HepG2 (cell line): ENCODE data around the gene FBF1. TPM values are rescaled to one million over a fixed set of nuclear protein-coding genes. Genes with fewer than 3 reads are reported as not detected.

Experiments used
- CBX5 ChIP-seq: sonication (generic); formaldehyde crosslinking; IDR thresholded peaks from 2 replicates; pipeline ENCODE4 v1.4.0; 2020; ENCODE audit warnings: missing genetic modification reagents, borderline replicate concordance
- KAT2B ChIP-seq: fragments of 150-350 bp; IDR thresholded peaks from 2 replicates; pipeline ENCODE4 v1.6.1; 2014; ENCODE audit warnings: low read depth, low read length, borderline replicate concordance
- PRMT3 ChIP-seq: sonication (generic); formaldehyde crosslinking; IDR thresholded peaks from 2 replicates; pipeline ENCODE4 v1.8.1; 2022; ENCODE audit warnings: low read depth, mild to moderate bottlenecking, moderate library complexity, missing genetic modification reagents, borderline replicate concordance
- TAF1 ChIP-seq: sonication (generic); formaldehyde crosslinking; IDR thresholded peaks from 2 replicates; pipeline ENCODE4 v1.4.0; 2020; ENCODE audit warnings: missing genetic modification reagents
- ZBTB8A ChIP-seq: sonication (generic); formaldehyde crosslinking; IDR thresholded peaks from 2 replicates; pipeline ENCODE4 v1.4.0; 2020; ENCODE audit warnings: mild to moderate bottlenecking, low read depth, missing genetic modification reagents, borderline replicate concordance
- ZNF326 ChIP-seq: sonication (generic); formaldehyde crosslinking; IDR thresholded peaks from 2 replicates; pipeline ENCODE4 v1.4.0; 2020; ENCODE audit warnings: missing genetic modification reagents, borderline replicate concordance
- ZNF441 ChIP-seq: sonication (generic); formaldehyde crosslinking; IDR thresholded peaks from 2 replicates; pipeline ENCODE4 v1.7.0; 2021; ENCODE audit warnings: missing genetic modification reagents, borderline replicate concordance
- ZNF672 ChIP-seq: sonication (generic); formaldehyde crosslinking; IDR thresholded peaks from 2 replicates; pipeline ENCODE4 v1.8.1; 2022; ENCODE audit warnings: missing genetic modification reagents
- polyA plus RNA-seq, 8 experiments: library from polyadenylated mRNA; depleted of rRNA in 3 of 8; stranded (reverse) in 7 of 8; unstranded in 1 of 8; fragments of >200 nt; fragmentation: Illumina TruSeq in 4 of 8; extraction: Trizol in 4 of 8; gene quantifications; 2 replicates each; pipeline versions ENCODE4 v1.2.1 to v1.2.3, GENCODE V29; 2011 to 2016; ENCODE audit warnings: low read depth in 4 of 8, missing spikeins in 1 of 8, mixed read lengths in 1 of 8; ENCODE audit not compliant: insufficient read depth in 1 of 8
- total RNA-seq, 5 experiments: library from RNA; depleted of rRNA; stranded (reverse); fragments of >200 nt; fragmentation: Illumina TruSeq; extraction: Trizol; gene quantifications; 2 replicates each; pipeline ENCODE4 v1.2.3, GENCODE V29; 2016; ENCODE audit warnings: low read depth in 1 of 5
- TF ChIP-seq, protein P1 (sequence below): IDR thresholded peaks from 2 replicates; pipeline ENCODE4 v1.6.1; 2016; ENCODE audit warnings: mild to moderate bottlenecking, missing biosample characterization, missing genetic modification reagents
- TF ChIP-seq, protein P2 (sequence below): sonication (generic); formaldehyde crosslinking; IDR thresholded peaks from 2 replicates; pipeline ENCODE4 v1.8.0; 2022; ENCODE audit warnings: mild to moderate bottlenecking, missing genetic modification reagents, borderline replicate concordance
- TF ChIP-seq, protein P3 (sequence below): sonication (generic); formaldehyde crosslinking; IDR thresholded peaks from one replicate; pipeline ENCODE4 v1.5.1; 2020; ENCODE audit warnings: mild to moderate bottlenecking, missing genetic modification reagents; ENCODE audit errors: not compliant biosample characterization
- TF ChIP-seq, protein P4 (sequence below): sonication (generic); formaldehyde crosslinking; IDR thresholded peaks from 2 replicates; pipeline ENCODE4 v1.8.1; 2023; ENCODE audit warnings: mild to moderate bottlenecking, moderate library complexity, missing genetic modification reagents
- TF ChIP-seq, protein P5 (sequence below): IDR thresholded peaks from 2 replicates; pipeline ENCODE4 v1.6.1; 2016; ENCODE audit warnings: missing genetic modification reagents, missing compliant biosample characterization

Gene FBF1
- total and polyA plus RNA-seq, 2 of the 13 experiments (the other 11 are each of a cell fraction or from before 2014, with no cell fraction given), result 2.4 to 8.1 TPM

DNA sequence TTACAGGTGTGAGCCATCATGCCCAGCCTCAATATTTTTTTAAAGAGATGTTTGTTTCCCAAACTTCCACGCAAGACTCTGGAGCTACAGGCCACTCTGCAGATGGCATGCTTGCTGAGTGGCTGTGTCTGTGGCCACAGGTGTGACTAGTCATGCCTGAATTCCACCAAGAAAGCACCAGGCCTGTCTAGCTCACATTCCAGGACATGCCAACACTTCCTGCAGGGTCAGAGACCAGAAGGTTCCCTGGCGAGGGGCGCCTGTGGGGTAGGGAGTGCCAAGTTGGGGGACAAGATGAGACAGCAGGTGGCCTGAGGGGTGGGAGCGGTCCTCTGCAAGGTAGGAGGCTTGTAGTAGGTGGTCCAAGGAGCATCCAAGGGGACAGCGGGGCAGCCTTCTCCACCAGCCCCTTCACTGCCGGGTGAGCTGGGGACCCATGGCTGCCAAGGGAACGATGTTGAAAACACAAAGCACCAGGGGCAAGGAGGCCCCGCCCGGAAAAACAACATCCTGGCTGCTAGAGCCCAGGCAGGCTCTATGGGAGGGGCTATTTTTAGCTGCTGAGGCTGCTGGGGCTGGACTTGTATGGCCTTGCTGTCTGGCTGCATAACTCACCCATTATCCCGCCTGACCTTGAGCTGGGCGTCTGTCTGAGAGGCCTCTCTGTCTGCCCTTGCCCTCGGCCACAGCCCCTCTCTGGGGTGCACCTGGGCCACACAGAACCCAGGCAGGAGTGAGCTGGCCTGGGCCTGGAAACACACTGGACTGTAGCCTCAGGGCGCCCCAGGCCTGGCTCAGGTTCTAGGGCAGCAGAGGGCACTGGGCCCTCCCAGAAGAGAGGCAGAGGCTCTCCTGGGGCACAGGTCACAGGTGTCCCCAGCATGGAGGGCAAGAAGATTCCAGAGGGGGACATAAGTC is 68.1 kb downstream of the FBF1 start (continued):
- no peak for TF ChIP-seq ZNF672 (CRISPR knock-in tag)
- peak; percentile 93; the same call in 1 of the 2 replicates for TF ChIP-seq PRMT3 (CRISPR knock-in tag)
- peak; percentile 89; the same call in 1 of the 2 replicates for TF ChIP-seq CBX5 (CRISPR knock-in tag)
- TF ChIP-seq KAT2B, result no peak
- peak; percentile 78; the same call in 1 of the 2 replicates for TF ChIP-seq ZNF326 (CRISPR knock-in tag)
- TF ChIP-seq ZNF441 (CRISPR knock-in tag), result peak; percentile 74
- 0 out of 2 replicates have a peak, but pooled peaks have one; percentile 38 for TF ChIP-seq ZBTB8A (CRISPR knock-in tag)
- TF ChIP-seq, protein P1, sequence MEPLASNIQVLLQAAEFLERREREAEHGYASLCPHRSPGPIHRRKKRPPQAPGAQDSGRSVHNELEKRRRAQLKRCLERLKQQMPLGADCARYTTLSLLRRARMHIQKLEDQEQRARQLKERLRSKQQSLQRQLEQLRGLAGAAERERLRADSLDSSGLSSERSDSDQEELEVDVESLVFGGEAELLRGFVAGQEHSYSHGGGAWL, result peak; percentile 48; the same call in 1 of the 2 replicates
- TF ChIP-seq, protein P2, sequence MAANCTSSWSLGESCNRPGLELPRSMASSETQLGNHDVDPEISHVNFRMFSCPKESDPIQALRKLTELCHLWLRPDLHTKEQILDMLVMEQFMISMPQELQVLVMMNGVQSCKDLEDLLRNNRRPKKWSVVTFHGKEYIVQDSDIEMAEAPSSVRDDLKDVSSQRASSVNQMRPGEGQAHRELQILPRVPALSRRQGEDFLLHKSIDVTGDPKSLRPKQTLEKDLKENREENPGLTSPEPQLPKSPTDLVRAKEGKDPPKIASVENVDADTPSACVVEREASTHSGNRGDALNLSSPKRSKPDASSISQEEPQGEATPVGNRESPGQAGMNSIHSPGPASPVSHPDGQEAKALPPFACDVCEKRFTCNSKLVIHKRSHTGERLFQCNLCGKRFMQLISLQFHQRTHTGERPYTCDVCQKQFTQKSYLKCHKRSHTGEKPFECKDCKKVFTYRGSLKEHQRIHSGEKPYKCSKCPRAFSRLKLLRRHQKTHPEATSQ (CRISPR knock-in tag), result peak; percentile 63; the same call in 1 of the 2 replicates
- TF ChIP-seq, protein P3, sequence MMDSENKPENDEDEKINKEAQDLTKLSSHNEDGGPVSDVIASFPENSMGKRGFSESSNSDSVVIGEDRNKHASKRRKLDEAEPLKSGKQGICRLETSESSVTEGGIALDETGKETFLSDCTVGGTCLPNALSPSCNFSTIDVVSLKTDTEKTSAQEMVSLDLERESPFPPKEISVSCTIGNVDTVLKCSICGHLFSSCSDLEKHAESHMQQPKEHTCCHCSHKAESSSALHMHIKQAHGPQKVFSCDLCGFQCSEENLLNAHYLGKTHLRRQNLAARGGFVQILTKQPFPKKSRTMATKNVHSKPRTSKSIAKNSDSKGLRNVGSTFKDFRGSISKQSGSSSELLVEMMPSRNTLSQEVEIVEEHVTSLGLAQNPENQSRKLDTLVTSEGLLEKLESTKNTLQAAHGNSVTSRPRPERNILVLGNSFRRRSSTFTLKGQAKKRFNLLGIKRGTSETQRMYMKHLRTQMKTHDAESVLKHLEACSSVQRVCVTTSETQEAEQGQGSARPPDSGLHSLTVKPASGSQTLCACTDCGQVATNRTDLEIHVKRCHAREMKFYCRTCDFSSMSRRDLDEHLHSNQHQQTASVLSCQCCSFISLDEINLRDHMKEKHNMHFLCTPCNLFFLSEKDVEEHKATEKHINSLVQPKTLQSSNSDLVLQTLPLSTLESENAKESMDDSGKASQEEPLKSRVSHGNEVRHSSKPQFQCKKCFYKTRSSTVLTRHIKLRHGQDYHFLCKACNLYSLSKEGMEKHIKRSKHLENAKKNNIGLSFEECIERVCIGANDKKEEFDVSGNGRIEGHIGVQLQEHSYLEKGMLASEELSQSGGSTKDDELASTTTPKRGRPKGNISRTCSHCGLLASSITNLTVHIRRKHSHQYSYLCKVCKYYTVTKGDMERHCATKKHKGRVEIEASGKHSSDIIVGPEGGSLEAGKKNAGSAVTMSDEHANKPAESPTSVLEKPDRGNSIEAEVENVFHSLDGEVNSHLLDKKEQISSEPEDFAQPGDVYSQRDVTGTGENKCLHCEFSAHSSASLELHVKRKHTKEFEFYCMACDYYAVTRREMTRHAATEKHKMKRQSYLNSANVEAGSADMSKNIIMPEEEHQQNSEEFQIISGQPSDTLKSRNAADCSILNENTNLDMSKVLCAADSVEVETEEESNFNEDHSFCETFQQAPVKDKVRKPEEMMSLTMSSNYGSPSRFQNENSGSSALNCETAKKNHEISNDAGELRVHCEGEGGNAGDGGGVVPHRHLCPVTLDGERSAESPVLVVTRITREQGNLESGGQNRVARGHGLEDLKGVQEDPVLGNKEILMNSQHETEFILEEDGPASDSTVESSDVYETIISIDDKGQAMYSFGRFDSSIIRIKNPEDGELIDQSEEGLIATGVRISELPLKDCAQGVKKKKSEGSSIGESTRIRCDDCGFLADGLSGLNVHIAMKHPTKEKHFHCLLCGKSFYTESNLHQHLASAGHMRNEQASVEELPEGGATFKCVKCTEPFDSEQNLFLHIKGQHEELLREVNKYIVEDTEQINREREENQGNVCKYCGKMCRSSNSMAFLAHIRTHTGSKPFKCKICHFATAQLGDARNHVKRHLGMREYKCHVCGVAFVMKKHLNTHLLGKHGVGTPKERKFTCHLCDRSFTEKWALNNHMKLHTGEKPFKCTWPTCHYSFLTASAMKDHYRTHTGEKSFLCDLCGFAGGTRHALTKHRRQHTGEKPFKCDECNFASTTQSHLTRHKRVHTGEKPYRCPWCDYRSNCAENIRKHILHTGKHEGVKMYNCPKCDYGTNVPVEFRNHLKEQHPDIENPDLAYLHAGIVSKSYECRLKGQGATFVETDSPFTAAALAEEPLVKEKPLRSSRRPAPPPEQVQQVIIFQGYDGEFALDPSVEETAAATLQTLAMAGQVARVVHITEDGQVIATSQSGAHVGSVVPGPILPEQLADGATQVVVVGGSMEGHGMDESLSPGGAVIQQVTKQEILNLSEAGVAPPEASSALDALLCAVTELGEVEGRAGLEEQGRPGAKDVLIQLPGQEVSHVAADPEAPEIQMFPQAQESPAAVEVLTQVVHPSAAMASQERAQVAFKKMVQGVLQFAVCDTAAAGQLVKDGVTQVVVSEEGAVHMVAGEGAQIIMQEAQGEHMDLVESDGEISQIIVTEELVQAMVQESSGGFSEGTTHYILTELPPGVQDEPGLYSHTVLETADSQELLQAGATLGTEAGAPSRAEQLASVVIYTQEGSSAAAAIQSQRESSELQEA (CRISPR knock-in tag), result no peak
- TF ChIP-seq, protein P4, sequence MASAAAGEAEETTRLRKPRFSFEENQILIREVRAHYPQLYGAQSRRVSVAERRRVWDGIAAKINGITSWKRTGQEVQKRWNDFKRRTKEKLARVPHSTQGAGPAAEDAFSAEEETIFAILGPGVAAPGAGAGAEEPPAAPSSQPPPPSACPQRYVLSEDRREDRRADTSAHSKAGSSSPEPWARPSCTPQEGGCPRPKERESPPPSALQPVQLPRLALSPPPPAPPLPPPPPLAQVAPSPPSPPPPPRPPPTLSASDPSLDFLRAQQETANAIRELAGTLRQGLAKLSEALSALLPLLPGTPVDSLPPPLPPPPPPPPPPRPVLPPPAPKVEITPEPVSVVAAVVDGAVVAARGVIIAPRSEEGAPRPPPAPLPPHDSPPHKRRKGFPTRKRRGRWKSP (CRISPR knock-in tag), result peak; percentile 91
- TF ChIP-seq, protein P5, sequence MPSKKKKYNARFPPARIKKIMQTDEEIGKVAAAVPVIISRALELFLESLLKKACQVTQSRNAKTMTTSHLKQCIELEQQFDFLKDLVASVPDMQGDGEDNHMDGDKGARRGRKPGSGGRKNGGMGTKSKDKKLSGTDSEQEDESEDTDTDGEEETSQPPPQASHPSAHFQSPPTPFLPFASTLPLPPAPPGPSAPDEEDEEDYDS (CRISPR knock-in tag), result peak; percentile 89
- peak; percentile 73 for TF ChIP-seq TAF1
